HG03521 (cell line): ENCODE data around the gene HOXA1.

ENCODE experiments used
- ATAC-seq: cut with Tn5 transposase; IDR thresholded peaks from one replicate; pipeline ENCODE4 v1.9.1; 2021; ENCODE audit warnings: mild to moderate bottlenecking, moderate library complexity; ENCODE audit not compliant: unreplicated experiment

HOXA1 gene

GRCh38 chr7:27132214-27132613 lies 36.4 kb upstream of the HOXA1 start:
- ATAC-seq: no peak

- no peak for ATAC-seq
Observed at GRCh38 chr7:27131390-27131819, 35.6 kb upstream of the HOXA1 start.

GRCh38 chr7:27130540-27131389 lies 35.0 kb upstream of the HOXA1 start, which contains the start of gene HOXA4:
TSS of gene HOXA4 (minus strand) at chr7:27130757. CDS start at chr7:27130733, 24 bp downstream.
- no peak for ATAC-seq

- no peak for ATAC-seq
Observed at GRCh38 chr7:27129729-27130539, 34.1 kb upstream of the HOXA1 start.

GRCh38 chr7:27128776-27129728 lies 33.3 kb upstream of the HOXA1 start:
- ATAC-seq: no peak

DNA sequence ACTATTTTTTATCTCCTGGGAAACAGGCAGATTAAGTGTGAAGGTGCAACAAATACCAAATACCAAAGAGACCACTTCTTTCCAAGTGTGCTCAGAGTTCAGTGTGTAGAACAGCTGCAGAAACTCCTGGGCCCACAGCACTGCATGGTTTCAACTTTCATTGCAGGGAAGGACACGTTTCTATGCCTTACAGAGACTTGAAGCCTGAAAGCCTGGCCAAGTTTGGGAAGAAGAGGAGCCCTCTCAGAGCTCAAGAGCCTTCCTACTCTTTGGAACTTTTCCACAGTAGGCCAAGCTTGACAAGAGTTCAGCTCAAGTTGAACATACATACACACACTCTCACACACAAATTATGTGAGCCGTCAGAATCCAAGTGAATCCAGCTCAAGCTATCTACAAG lies 32.2 kb upstream of the HOXA1 start:
- ATAC-seq: no peak

GRCh38 chr7:27126596-27127327 lies 31.0 kb upstream of the HOXA1 start:
- ATAC-seq: no peak

GRCh38 chr7:27125986-27126394 lies 30.2 kb upstream of the HOXA1 start:
- ATAC-seq: no peak

DNA sequence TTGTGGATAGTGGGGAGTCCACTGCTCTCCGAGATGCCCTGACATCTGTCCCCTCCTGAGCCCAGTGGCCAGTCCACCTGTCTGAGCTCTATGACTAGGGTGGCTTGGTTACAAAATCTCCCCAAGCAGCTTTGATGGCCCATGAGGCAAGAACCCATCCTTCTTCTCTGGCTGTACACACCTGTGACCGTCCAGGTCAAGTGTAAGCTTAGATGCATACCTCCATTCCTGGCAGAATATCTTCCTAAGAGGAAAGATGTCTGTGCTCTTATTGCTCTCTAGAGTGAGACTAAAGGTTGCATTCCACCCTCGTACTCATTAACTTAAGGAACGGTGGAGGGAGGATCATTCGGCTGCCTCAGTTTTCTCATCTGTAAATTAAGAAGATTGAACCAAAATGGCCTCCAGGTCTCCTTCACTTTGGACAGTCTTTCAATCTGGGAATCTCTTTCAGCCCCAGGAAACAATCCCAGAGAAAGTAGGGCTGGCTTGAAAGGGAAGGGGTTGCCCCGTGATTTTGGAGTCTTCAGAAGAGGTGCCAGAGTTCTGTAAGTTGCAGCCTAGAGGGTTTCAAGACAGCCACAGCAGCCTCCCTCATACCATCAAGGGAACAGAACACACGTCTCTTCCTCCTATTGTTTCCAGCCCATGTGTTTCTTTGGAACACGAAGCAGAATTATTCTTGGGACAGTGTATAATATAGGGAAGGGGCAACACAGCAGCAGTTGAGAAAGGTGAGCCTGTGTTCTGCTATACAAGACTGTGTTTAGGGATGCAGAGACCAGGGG lies 29.3 kb upstream of the HOXA1 start:
- ATAC-seq: no peak

- ATAC-seq: no peak
Observed at GRCh38 chr7:27124096-27124901, 28.5 kb upstream of the HOXA1 start.

- no peak for ATAC-seq
Observed at GRCh38 chr7:27123477-27124053, 27.8 kb upstream of the HOXA1 start.

DNA sequence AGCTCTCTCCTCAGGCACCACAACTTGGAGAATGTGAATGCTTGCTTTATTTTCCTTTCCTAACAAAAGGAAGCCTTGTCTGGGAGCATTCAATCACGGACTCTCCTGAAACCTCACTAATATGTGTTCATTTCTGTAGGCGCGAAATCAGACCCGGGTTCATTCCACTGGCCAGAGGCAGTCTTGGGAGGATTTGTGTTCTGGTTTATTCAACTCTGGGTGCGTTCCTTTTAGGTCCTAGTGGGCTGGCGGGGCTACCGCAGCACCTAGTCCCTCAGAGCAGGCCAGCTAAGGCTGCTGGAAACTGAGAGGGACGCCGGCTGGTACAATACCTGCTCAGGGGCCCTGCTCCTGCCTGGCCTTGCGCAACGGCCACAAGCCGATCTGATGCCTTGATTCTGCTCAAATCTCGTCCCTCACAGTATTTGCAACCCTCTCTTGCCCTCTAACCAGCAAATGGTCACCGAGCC lies 27.2 kb upstream of the HOXA1 start:
- no peak for ATAC-seq

DNA sequence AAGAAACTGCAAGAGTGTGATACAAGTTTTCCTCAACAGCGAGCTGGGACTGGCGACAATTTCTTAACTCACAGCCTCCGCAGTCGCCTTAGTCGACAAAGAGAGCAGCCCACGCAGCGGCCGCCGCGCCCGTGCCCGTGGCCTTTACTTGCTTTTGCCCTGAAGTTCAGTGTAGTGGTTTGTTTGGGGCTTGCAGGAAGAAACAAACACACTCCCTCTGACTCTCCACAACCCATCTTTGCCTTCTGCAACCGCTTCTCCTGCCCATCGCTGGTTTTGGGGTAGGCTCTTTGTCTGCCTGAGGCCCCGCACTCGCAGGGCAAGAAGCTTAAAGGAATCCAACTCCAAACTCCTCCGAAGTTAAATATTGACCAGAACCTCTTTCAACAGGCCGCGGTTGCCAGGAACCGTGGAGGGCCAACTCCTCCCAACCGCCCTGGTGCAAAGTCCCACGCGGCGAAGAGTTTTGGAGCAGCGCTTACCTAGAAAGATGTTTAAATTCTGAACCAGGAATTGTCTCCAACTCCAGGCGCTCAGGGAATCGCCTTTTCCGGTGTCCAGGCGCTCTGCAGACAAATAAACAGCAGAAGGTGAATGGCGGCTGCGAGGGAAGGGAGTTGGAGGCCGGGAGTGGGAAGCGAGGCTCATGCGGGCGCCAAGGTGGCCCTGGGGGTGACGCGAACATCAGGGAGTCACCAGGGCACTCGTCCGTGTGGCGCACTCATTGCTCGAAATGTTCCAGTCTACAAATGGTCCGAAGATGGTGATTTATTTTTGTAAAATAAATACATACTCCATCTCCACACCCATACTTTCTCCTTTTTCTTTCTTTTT lies 26.5 kb upstream of the HOXA1 start:
- ATAC-seq: no peak

DNA sequence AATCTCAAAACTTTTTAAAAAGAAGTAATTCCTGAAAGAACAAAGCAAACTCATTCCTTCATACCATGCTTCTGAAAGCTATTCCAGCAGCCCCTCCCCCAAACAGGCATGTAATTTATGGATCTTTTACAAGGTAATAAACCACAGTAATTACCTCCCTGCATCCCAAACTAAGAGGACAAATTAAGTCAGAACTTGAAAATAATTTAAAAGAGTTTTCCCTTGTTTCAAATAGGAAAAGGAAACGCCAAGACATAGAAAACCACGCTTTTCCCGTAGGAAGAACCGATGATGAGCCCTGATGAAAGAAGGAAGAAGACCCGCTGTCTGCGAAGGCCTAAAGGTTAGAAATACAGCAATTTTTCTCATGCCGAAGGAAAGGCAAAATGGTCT lies 25.9 kb upstream of the HOXA1 start:
- no peak for ATAC-seq

GRCh38 chr7:27119412-27119911 lies 23.7 kb upstream of the HOXA1 start:
- ATAC-seq: no peak

- no peak for ATAC-seq
Observed at GRCh38 chr7:27118580-27118979, 22.8 kb upstream of the HOXA1 start.
